Astrocyte (in vitro differentiated cells and primary cell): ENCODE data around the gene LIMS1.

Source experiments
- CTCF ChIP-seq: IDR thresholded peaks from 2 replicates; pipeline ENCODE4 v1.5.1; 2011; ENCODE audit warnings: low read depth, mild to moderate bottlenecking, inconsistent platforms, low read length, moderate library complexity; ENCODE audit not compliant: insufficient read depth
- EZH2 ChIP-seq: IDR thresholded peaks from 2 replicates; pipeline ENCODE4 v1.6.1; 2012; ENCODE audit warnings: mild to moderate bottlenecking, low read length, inconsistent platforms; ENCODE audit not compliant: insufficient read depth

- TF ChIP-seq CTCF (no peak), EZH2 (no peak)
Observed at GRCh38 chr2:108630567-108631405, 96.5 kb downstream of the LIMS1 start.
